ENCODE data around the gene FGF9.

Gene FGF9

DNA sequence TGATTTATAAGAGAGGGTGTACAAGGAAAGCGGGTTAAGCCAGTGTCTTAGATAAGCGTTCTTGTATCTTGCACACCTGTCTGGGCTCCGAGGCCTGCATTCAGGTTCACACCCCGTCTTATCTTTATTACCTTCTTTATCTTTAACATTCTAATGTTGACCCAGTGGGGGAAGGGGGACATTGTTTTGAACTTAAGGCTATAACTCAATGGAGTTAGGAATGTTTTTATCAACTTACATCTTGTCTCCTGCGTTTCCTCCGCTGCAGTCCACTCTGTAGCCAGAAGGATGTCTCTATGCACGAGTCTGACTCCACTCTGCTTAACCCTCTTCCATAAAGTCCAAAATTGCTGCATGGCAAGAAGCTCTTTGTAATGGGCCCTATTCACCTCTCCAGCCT is 71.2 kb downstream of the FGF9 start:
- no peaks in the 10 kb centered on the region for H3K79me1 ChIP-seq (replicated peaks; ENCODE audit: low read length, poor library complexity, severe bottlenecking)
- H3K4me3 ChIP-seq (ENCODE audit: insufficient read depth in 1 of 2, low read depth in 1 of 2, low read length in 2 of 2), result no peak overlapping the region
- WGBS, result 60% methylated on average over 3 of the region's 7 CpGs
- H3K9ac ChIP-seq (ENCODE audit: low read length), result no peak overlapping the region
- no peak overlapping the region for H3K23ac ChIP-seq (ENCODE audit: low read length in 2 of 2)
- no peaks in the 10 kb centered on the region for H3K36me3 ChIP-seq (ENCODE audit: control insufficient read depth in 1 of 2, insufficient read depth in 2 of 2, low read depth in 1 of 2, low read length in 2 of 2)
- no peak overlapping the region for H3K4ac ChIP-seq (ENCODE audit: low read depth in 1 of 2, low read length in 2 of 2)
- H2BK15ac ChIP-seq (ENCODE audit: low read depth, poor library complexity, severe bottlenecking), result no peak overlapping the region
- H3K14ac ChIP-seq (ENCODE audit: low read length in 2 of 2), result no peak overlapping the region
- H4K8ac ChIP-seq (ENCODE audit: low read length), result no peak overlapping the region
- H2BK120ac ChIP-seq (ENCODE audit: low read depth, low read length), result no peak overlapping the region
- DNase-seq, result no peak
- no peak overlapping the region for H2AK5ac ChIP-seq (ENCODE audit: low read length, severe bottlenecking)
- H2AFZ ChIP-seq (ENCODE audit: low read depth, low read length), result no peak overlapping the region
- no peak overlapping the region for H2BK5ac ChIP-seq (ENCODE audit: low read depth, low read length, poor library complexity, severe bottlenecking)
- H2BK12ac ChIP-seq (ENCODE audit: low read length in 2 of 2), result no peak overlapping the region
- H3K27me3 ChIP-seq (ENCODE audit: control insufficient read depth in 1 of 2, insufficient read depth in 1 of 2, low read length in 2 of 2), result peaks cover 0 to 2% of the 10 kb centered on the region in 2 experiments
- H3K4me1 ChIP-seq (ENCODE audit: control insufficient read depth, insufficient read depth, low read depth, low read length), result no peaks in the 10 kb centered on the region
- no peak overlapping the region for H3K18ac ChIP-seq (ENCODE audit: low read depth in 1 of 2, low read length in 2 of 2)
- H3K9me3 ChIP-seq (ENCODE audit: control insufficient read depth, low read length), result no peaks in the 10 kb centered on the region
- no peak overlapping the region for H3K4me2 ChIP-seq (ENCODE audit: low read length, poor library complexity, severe bottlenecking)
- no peak overlapping the region for H4K91ac ChIP-seq (ENCODE audit: low read length)
- no peak overlapping the region for H3K27ac ChIP-seq (ENCODE audit: low read length, poor library complexity, severe bottlenecking)

DNA sequence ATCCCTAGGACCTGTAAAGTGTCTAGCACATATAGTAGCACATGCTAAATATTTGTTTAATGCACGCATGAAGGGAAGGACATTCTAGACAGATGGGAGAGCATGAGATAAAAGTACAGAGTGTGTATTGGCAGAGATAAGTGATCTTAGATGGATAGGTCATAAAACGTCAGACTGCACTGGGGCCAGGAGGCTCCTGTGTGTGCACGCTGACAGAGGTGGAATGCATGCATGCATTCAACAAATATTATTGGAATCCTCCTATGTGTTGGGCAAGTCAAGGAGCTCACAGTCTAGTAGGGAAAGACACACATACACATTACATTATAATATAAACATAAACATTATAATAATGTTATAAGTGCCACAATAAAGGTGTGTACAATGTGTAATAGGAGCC is 73.3 kb downstream of the FGF9 start:
- DNase-seq, result no peak
- Histone ChIP-seq H3K27me3 (ENCODE audit: control insufficient read depth in 1 of 2, insufficient read depth in 1 of 2, low read length in 2 of 2) (peaks cover 0 to 2% of the 10 kb centered on the region in 2 experiments), H3K79me1 (replicated peaks; ENCODE audit: low read length, poor library complexity, severe bottlenecking) (no peaks in the 10 kb centered on the region), H2BK5ac (ENCODE audit: low read depth, low read length, poor library complexity, severe bottlenecking) (no peak overlapping the region), H2BK15ac (ENCODE audit: low read depth, poor library complexity, severe bottlenecking) (no peak overlapping the region), H4K8ac (ENCODE audit: low read length) (no peak overlapping the region), H2BK12ac (ENCODE audit: low read length in 2 of 2) (no peak overlapping the region), H2AFZ (ENCODE audit: low read depth, low read length) (no peak overlapping the region), H3K9ac (ENCODE audit: low read length) (no peak overlapping the region), H4K91ac (ENCODE audit: low read length) (no peak overlapping the region), H3K23ac (ENCODE audit: low read length in 2 of 2) (no peak overlapping the region), H3K14ac (ENCODE audit: low read length in 2 of 2) (no peak overlapping the region), H2AK5ac (ENCODE audit: low read length, severe bottlenecking) (no peak overlapping the region), H3K18ac (ENCODE audit: low read depth in 1 of 2, low read length in 2 of 2) (no peak overlapping the region), H3K27ac (ENCODE audit: low read length, poor library complexity, severe bottlenecking) (no peak overlapping the region), H3K4ac (ENCODE audit: low read depth in 1 of 2, low read length in 2 of 2) (no peak overlapping the region), H2BK120ac (ENCODE audit: low read depth, low read length) (no peak overlapping the region), H3K4me3 (ENCODE audit: insufficient read depth in 1 of 2, low read depth in 1 of 2, low read length in 2 of 2) (no peak overlapping the region), H3K9me3 (ENCODE audit: control insufficient read depth, low read length) (no peaks in the 10 kb centered on the region), H3K36me3 (ENCODE audit: control insufficient read depth in 1 of 2, insufficient read depth in 2 of 2, low read depth in 1 of 2, low read length in 2 of 2) (no peaks in the 10 kb centered on the region), H3K4me1 (ENCODE audit: control insufficient read depth, insufficient read depth, low read depth, low read length) (peaks cover 4% of the 10 kb centered on the region), H3K4me2 (ENCODE audit: low read length, poor library complexity, severe bottlenecking) (no peak overlapping the region)
- WGBS, result 13% methylated on average over 2 of the region's 3 CpGs

DNA sequence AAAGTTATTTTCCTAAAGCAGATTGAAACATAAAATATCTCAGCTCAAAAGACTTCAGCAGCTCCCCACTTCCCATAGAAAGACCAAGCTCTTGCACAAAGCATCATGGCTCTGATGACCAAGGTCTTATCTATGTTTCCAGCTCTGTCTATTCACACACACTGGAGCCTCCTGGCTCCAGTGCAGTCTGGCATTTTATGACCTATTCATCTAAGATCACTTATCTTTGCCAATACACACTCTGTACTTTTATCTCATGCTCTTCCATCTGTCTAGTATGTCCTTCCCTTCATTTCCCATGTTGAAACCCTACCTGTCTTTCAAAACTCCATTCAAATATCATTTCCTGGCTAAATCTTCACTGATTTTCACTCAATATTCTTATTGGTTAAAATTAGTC is 74.4 kb downstream of the FGF9 start:
- H3K36me3 ChIP-seq (ENCODE audit: control insufficient read depth in 1 of 2, insufficient read depth in 2 of 2, low read depth in 1 of 2, low read length in 2 of 2), result no peaks in the 10 kb centered on the region

DNA sequence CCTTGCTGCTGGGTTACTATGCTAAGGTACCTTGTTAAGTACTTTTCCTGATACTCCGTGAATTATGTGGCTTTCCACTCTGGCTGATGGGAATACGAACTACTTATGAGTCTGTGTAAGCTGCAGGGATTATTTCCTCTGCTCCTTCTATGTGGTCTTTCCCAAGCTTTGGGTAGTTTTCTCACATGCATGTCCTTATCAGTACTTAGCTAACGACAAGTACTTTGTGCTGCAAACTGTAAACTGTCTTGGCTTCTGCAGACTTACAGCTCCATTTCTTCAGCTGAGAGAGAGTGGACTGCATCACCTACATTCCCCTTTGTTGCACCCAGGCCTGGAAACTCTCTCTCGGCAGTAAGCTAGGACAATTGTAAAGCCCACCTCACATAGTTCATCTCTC is 76.6 kb downstream of the FGF9 start:
- Histone ChIP-seq H3K4me2 (ENCODE audit: low read length, poor library complexity, severe bottlenecking) (no peak overlapping the region), H2BK15ac (ENCODE audit: low read depth, poor library complexity, severe bottlenecking) (no peak overlapping the region), H4K91ac (ENCODE audit: low read length) (no peak overlapping the region), H3K14ac (ENCODE audit: low read length in 2 of 2) (no peak overlapping the region), H3K18ac (ENCODE audit: low read depth in 1 of 2, low read length in 2 of 2) (no peak overlapping the region), H3K9ac (ENCODE audit: low read length) (no peak overlapping the region), H3K79me1 (replicated peaks; ENCODE audit: low read length, poor library complexity, severe bottlenecking) (no peaks in the 10 kb centered on the region), H2AFZ (ENCODE audit: low read depth, low read length) (no peak overlapping the region), H3K27ac (ENCODE audit: low read length, poor library complexity, severe bottlenecking) (no peak overlapping the region), H2BK12ac (ENCODE audit: low read length in 2 of 2) (no peak overlapping the region), H2AK5ac (ENCODE audit: low read length, severe bottlenecking) (no peak overlapping the region), H3K27me3 (ENCODE audit: control insufficient read depth in 1 of 2, insufficient read depth in 1 of 2, low read length in 2 of 2) (peaks cover 0 to 2% of the 10 kb centered on the region in 2 experiments), H3K36me3 (ENCODE audit: control insufficient read depth in 1 of 2, insufficient read depth in 2 of 2, low read depth in 1 of 2, low read length in 2 of 2) (no peaks in the 10 kb centered on the region), H2BK120ac (ENCODE audit: low read depth, low read length) (no peak overlapping the region), H2BK5ac (ENCODE audit: low read depth, low read length, poor library complexity, severe bottlenecking) (no peak overlapping the region), H3K23ac (ENCODE audit: low read length in 2 of 2) (no peak overlapping the region), H3K4ac (ENCODE audit: low read depth in 1 of 2, low read length in 2 of 2) (no peak overlapping the region), H4K8ac (ENCODE audit: low read length) (no peak overlapping the region), H3K4me3 (ENCODE audit: insufficient read depth in 1 of 2, low read depth in 1 of 2, low read length in 2 of 2) (no peak overlapping the region), H3K9me3 (ENCODE audit: control insufficient read depth, low read length) (no peaks in the 10 kb centered on the region), H3K4me1 (ENCODE audit: control insufficient read depth, insufficient read depth, low read depth, low read length) (peaks cover 4% of the 10 kb centered on the region)
- no peak for DNase-seq
- WGBS, result 35% methylated on average over 4 of the region's 4 CpGs

More for the DNA sequence above, 74.4 kb downstream of the FGF9 start:
- Histone ChIP-seq H3K9me3 (ENCODE audit: control insufficient read depth, low read length) (no peaks in the 10 kb centered on the region), H3K4me1 (ENCODE audit: control insufficient read depth, insufficient read depth, low read depth, low read length) (peaks cover 4% of the 10 kb centered on the region), H3K4me2 (ENCODE audit: low read length, poor library complexity, severe bottlenecking) (no peak overlapping the region), H2BK120ac (ENCODE audit: low read depth, low read length) (no peak overlapping the region), H3K27me3 (ENCODE audit: control insufficient read depth in 1 of 2, insufficient read depth in 1 of 2, low read length in 2 of 2) (peaks cover 0 to 2% of the 10 kb centered on the region in 2 experiments), H3K4me3 (ENCODE audit: insufficient read depth in 1 of 2, low read depth in 1 of 2, low read length in 2 of 2) (no peak overlapping the region), H4K91ac (ENCODE audit: low read length) (no peak overlapping the region), H3K4ac (ENCODE audit: low read depth in 1 of 2, low read length in 2 of 2) (no peak overlapping the region), H2AFZ (ENCODE audit: low read depth, low read length) (no peak overlapping the region), H3K79me1 (replicated peaks; ENCODE audit: low read length, poor library complexity, severe bottlenecking) (no peaks in the 10 kb centered on the region), H4K8ac (ENCODE audit: low read length) (no peak overlapping the region), H3K27ac (ENCODE audit: low read length, poor library complexity, severe bottlenecking) (no peak overlapping the region), H2AK5ac (ENCODE audit: low read length, severe bottlenecking) (no peak overlapping the region), H2BK12ac (ENCODE audit: low read length in 2 of 2) (no peak overlapping the region), H3K23ac (ENCODE audit: low read length in 2 of 2) (no peak overlapping the region), H3K14ac (ENCODE audit: low read length in 2 of 2) (no peak overlapping the region), H3K9ac (ENCODE audit: low read length) (no peak overlapping the region), H2BK15ac (ENCODE audit: low read depth, poor library complexity, severe bottlenecking) (no peak overlapping the region), H3K18ac (ENCODE audit: low read depth in 1 of 2, low read length in 2 of 2) (no peak overlapping the region), H2BK5ac (ENCODE audit: low read depth, low read length, poor library complexity, severe bottlenecking) (no peak overlapping the region)
- DNase-seq, result no peak

Data from mesenchymal stem cell (in vitro differentiated cells and primary cell).